Mesothelial cell of epicardium (in vitro differentiated cells): ENCODE results near the gene ADAP1. TPM values are rescaled to one million over a fixed set of nuclear protein-coding genes. Genes with fewer than 3 reads are reported as not detected.

Source experiments
- DNase-seq, 2 experiments: peaks; one replicate each; pipeline ENCODE4 v3.0.0; 2021; ENCODE audit warnings: low spot score in 2 of 2; ENCODE audit not compliant: unreplicated experiment in 2 of 2
- H3K27ac Mint-ChIP-seq: 2 replicates; pipeline ENCODE4 v1.8.0; 2021; ENCODE audit warnings: mixed read lengths
- H3K27me3 Mint-ChIP-seq: 2 replicates; pipeline ENCODE4 v1.8.0; 2021; ENCODE audit warnings: low read depth, mixed read lengths
- H3K36me3 Mint-ChIP-seq: 2 replicates; pipeline ENCODE4 v1.8.0; 2021; ENCODE audit warnings: mixed read lengths
- H3K4me1 Mint-ChIP-seq: 2 replicates; pipeline ENCODE4 v1.8.0; 2021; ENCODE audit warnings: mixed read lengths
- H3K4me3 Mint-ChIP-seq: 2 replicates; pipeline ENCODE4 v1.8.0; 2021; ENCODE audit warnings: mild to moderate bottlenecking, moderate library complexity, mixed read lengths
- H3K9me3 Mint-ChIP-seq: 2 replicates; pipeline ENCODE4 v1.8.0; 2021; ENCODE audit warnings: mixed read lengths
- total RNA-seq: library from RNA; stranded (reverse); gene quantifications from 3 replicates; pipeline ENCODE4 v1.2.1, GENCODE V29; 2021
- TF ChIP-seq, protein P1 (sequence below): fragments of 200-600 bp; sonication (generic); IDR thresholded peaks from one replicate; pipeline ENCODE4 v1.5.0; 2021; ENCODE audit warnings: antibody characterized with exemption; ENCODE audit not compliant: unreplicated experiment

The ADAP1 gene
- total RNA-seq, 1 donor from 2014 or later: 4.0 TPM

DNA sequence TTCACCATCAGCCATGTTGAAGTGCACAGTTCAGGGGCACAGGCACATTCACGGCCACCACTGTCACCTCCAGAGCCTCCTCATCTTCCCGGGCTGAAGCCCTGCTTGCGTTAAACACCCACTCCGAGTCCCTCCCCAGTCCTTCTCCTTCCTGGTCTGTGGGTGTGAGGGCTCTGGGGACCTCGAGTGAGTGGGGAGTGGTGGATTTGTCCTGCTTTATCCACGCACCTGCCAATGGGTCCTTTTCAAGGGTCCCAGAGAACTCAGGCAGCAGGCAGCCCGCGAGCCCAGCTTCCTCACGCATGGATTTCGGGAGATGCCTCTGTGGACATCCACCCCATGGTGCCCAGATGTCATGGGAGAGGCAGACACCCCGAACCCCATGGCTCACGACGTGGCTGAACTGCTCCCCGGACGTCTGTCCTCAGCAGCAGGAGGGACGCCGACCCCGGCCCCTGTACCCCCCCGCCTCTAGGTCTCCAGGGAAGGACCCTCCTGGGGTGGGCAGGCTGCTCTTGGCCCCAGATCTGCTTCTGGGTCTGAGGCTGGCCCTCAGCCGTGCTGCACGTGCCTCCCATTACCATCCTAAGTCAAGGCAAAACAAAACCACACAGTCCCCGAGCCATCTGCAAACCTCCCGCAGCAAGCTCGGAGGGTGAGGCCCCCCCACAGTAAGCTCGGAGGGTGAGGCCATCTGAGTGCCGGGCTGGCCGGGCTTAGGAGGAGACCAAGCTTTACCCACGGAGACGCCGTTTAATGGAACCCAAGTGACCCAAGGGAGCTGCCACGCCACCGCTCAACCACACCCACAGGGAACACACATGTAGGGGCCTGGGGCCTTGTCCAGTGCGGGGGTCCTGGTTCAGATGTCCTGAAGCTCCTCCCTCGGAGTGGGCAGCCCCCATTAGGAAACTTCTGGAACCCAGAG, 37.5 kb upstream of the ADAP1 start:
- DNase-seq: no peak
- Mint-ChIP-seq H3K4me1 (peaks cover 8% of the 10 kb centered on the region), H3K4me3 (no peak overlapping the region), H3K27me3 (no peaks in the 10 kb centered on the region), H3K9me3 (no peaks in the 10 kb centered on the region), H3K36me3 (no peaks in the 10 kb centered on the region), H3K27ac (no peak overlapping the region)
- TF ChIP-seq, protein P1, sequence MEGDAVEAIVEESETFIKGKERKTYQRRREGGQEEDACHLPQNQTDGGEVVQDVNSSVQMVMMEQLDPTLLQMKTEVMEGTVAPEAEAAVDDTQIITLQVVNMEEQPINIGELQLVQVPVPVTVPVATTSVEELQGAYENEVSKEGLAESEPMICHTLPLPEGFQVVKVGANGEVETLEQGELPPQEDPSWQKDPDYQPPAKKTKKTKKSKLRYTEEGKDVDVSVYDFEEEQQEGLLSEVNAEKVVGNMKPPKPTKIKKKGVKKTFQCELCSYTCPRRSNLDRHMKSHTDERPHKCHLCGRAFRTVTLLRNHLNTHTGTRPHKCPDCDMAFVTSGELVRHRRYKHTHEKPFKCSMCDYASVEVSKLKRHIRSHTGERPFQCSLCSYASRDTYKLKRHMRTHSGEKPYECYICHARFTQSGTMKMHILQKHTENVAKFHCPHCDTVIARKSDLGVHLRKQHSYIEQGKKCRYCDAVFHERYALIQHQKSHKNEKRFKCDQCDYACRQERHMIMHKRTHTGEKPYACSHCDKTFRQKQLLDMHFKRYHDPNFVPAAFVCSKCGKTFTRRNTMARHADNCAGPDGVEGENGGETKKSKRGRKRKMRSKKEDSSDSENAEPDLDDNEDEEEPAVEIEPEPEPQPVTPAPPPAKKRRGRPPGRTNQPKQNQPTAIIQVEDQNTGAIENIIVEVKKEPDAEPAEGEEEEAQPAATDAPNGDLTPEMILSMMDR: no peak

DNA sequence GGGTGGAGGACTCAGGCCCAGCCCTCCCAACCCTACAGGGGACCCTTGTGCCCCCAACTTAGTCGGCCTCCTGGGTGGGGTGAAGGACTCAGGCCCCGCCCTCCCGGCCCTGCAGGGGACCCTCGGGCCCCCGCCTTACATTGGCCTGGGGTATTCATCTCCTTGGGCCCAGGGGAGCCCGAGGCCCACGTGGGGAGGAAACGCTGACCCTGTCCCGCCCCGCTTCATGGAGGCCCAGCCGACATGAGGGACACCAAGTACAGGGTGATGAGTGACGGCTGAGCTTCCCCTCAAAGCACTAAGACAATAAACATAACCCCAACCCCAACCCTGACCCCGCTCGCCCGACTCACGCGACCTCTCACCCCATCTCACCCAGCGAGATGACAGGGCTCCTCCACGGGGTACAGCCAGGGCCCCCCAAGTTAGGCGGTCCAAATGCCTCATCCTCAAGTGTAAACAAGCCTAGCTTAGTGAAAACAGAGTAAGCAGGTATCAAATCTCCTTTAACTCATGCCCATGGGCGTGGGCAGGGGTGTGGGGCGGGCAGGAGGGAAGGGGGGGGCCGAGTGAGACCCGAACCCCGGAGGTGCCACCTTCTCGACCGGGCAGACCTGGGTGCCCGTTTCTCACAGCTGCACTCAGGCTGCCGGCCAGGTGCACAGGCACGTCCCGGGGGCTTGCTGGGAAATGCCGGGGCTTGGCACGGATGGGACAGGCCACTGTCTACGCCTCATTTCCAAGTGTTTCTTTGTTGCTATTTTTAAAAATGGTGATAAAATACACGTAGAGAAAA, 36.7 kb upstream of the ADAP1 start:
- no peak overlapping the region for H3K4me3 Mint-ChIP-seq
- H3K36me3 Mint-ChIP-seq: no peaks in the 10 kb centered on the region
- TF ChIP-seq, protein P1: no peak
- H3K9me3 Mint-ChIP-seq: no peaks in the 10 kb centered on the region
- DNase-seq: no peak
- H3K27me3 Mint-ChIP-seq: no peaks in the 10 kb centered on the region
- no peak overlapping the region for H3K27ac Mint-ChIP-seq
- peaks cover 10% of the 10 kb centered on the region for H3K4me1 Mint-ChIP-seq

DNA sequence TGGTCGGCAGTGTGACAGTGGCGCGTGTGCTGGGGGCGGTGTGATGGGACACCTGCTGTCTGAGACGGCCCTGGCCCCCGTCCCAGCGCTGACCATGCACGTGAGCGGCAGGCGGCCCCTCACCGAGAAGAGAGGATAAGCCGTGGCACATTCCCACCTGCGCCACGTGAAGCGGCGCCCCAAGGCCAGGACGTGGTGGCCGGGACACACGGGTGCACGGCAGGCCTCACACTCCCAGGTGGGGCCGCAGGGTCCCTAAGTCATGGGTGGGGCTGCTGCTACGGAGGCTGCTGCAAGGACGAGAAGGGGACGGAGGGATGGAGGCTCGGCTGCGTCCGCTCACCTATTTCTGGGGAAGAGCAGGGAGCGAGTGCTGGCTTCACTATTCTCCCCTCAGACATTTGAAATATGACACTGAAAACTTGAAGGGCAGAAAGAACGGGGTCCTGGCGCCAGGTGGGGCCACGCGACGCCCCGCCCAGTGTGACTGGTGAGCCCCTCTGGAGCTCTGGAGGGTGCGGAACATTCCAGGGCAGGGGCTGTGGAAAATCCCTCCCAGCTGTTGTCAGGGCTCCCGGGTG, 36.0 kb upstream of the ADAP1 start:
- Mint-ChIP-seq H3K4me3 (no peak overlapping the region), H3K36me3 (no peaks in the 10 kb centered on the region), H3K4me1 (peaks cover 10% of the 10 kb centered on the region), H3K9me3 (no peaks in the 10 kb centered on the region), H3K27ac (no peak overlapping the region), H3K27me3 (no peaks in the 10 kb centered on the region)
- TF ChIP-seq, protein P1: no peak
- no peak for DNase-seq

DNA sequence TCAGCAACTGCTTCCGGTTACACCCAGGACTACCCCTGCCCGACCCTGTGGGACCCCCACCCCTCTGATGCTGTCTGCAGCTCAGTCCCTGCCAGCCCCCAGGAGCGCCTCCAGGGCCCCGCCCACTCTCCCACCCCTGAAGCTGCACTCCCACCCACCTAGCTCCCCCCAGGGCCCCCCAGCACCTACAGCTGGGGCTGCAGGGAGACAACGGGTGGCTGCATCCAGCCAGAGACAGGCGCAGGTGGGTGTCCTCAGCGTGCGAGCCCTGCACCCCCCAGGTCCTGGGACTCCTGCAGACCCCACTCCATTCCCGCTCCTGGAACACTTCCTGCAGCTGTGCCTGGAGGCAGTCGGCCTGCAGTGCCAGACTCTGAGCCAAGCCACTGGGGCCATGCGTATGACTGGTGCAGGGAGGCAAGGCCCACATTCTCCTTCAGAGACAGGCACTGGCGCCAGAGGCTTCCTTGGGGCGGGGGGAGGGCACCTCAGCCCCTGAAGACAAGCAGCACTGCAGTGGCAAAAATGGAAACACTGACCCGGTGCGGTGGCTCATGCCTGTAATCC, 34.6 kb upstream of the ADAP1 start:
- DNase-seq: no peak
- Mint-ChIP-seq H3K27me3 (no peaks in the 10 kb centered on the region), H3K9me3 (no peaks in the 10 kb centered on the region), H3K27ac (no peak overlapping the region), H3K4me3 (no peak overlapping the region), H3K36me3 (no peaks in the 10 kb centered on the region), H3K4me1 (peaks cover 10% of the 10 kb centered on the region)
- TF ChIP-seq, protein P1: no peak

DNA sequence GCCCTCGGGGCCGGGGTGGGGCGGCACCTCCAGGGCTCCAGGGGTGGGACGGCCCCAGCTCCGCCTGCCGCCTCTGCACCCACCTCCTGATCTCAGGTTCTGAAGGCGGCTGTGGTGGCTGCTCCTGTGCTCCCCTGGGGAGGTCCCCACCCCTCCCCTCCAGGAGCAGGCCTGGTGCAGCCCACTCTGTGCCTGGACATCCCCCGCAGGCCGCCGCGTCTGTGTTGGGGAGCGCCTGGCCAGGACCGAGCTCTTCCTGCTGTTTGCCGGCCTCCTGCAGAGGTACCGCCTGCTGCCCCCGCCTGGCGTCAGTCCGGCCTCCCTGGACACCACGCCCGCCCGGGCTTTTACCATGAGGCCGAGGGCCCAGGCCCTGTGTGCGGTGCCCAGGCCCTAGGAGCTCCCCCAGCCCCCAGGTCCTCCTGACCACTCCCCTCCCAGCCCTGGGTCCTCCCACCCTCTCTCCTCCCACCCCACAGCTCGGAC, 34.0 kb upstream of the ADAP1 start:
- TF ChIP-seq, protein P1: no peak
- Mint-ChIP-seq H3K9me3 (no peaks in the 10 kb centered on the region), H3K36me3 (no peaks in the 10 kb centered on the region), H3K27ac (no peak overlapping the region), H3K4me1 (peaks cover 10% of the 10 kb centered on the region), H3K4me3 (no peak overlapping the region), H3K27me3 (no peaks in the 10 kb centered on the region)
- no peak for DNase-seq
